Skeletal muscle tissue (tissue), 4 donors: ENCODE data around the gene FBXL20. TPM values are rescaled to one million over a fixed set of nuclear protein-coding genes. Genes with fewer than 3 reads are reported as not detected.
A peak's percentile ranks its signal among the peaks of the same experiment; 100 is the strongest.

ENCODE experiments used
- H3K27ac ChIP-seq: one replicate; pipeline ENCODE4 v1.7.0; 2013; ENCODE audit warnings: mild to moderate bottlenecking, low read depth, low read length, inconsistent platforms
- H3K27me3 ChIP-seq, 3 donors: one replicate each; pipeline ENCODE4 v1.7.0; 2013; ENCODE audit warnings: low read length in 3 of 3; ENCODE audit not compliant: control insufficient read depth in 3 of 3, insufficient read depth in 3 of 3
- H3K36me3 ChIP-seq, 3 donors: one replicate each; pipeline ENCODE4 v1.7.0; 2013; ENCODE audit warnings: low read length in 3 of 3; ENCODE audit not compliant: control insufficient read depth in 3 of 3, insufficient read depth in 3 of 3
- H3K4me1 ChIP-seq, 3 donors: one replicate each; pipeline ENCODE4 v1.7.0; 2013; ENCODE audit warnings: low read length in 3 of 3, mild to moderate bottlenecking in 3 of 3; ENCODE audit not compliant: control insufficient read depth in 3 of 3, insufficient read depth in 3 of 3
- H3K4me3 ChIP-seq, 3 donors: one replicate each; pipeline ENCODE4 v1.7.0; 2013; ENCODE audit warnings: low read length in 3 of 3
- H3K9ac ChIP-seq, 3 donors: one replicate each; pipeline ENCODE4 v1.7.0; 2013; ENCODE audit warnings: low read length in 3 of 3, mild to moderate bottlenecking in 3 of 3, moderate library complexity in 2 of 3, low read depth in 1 of 3
- H3K9me3 ChIP-seq, 3 donors: one replicate each; pipeline ENCODE4 v1.7.0; 2013; ENCODE audit warnings: low read length in 3 of 3; ENCODE audit not compliant: control insufficient read depth in 3 of 3
- total RNA-seq: library from RNA; depleted of rRNA; stranded (reverse); fragments of >200 nt; gene quantifications from one replicate; pipeline ENCODE4 v1.2.3, GENCODE V29; 2014
- donor health status: Osteomylitis.

Gene FBXL20
- total RNA-seq, 1 donor from 2014 or later: 6.3 TPM

- no peaks in the 10 kb centered on the region for H3K27me3 ChIP-seq
- H3K4me1 ChIP-seq: peaks cover 16 to 24% (median 21%) of the 10 kb centered on the region in 3 donors
- no peak overlapping the region for H3K4me3 ChIP-seq
- H3K36me3 ChIP-seq: no peaks in the 10 kb centered on the region
- H3K9me3 ChIP-seq: no peaks in the 10 kb centered on the region
- H3K27ac ChIP-seq: no peak overlapping the region
- H3K9ac ChIP-seq: no peak overlapping the region
These were observed 188.5 kb downstream of the FBXL20 start for GRCh38 chr17:39212841-39213480.

GRCh38 chr17:39212195-39212810 is 189.1 kb downstream of the FBXL20 start:
- Histone ChIP-seq H3K27ac (no peak overlapping the region), H3K36me3 (no peaks in the 10 kb centered on the region), H3K27me3 (no peaks in the 10 kb centered on the region), H3K9ac (no peak overlapping the region), H3K4me3 (no peak overlapping the region), H3K4me1 (peaks cover 16 to 24% (median 22%) of the 10 kb centered on the region in 3 donors), H3K9me3 (no peaks in the 10 kb centered on the region)

- no peaks in the 10 kb centered on the region for H3K27me3 ChIP-seq
- peak overlapping the region; percentile 48 to 66 (median 61) for H3K4me3 ChIP-seq
- peaks cover 1 to 2% (median 2%) of the 10 kb centered on the region in 3 donors for H3K36me3 ChIP-seq
- peaks cover 16 to 27% (median 25%) of the 10 kb centered on the region in 3 donors for H3K4me1 ChIP-seq
- H3K9me3 ChIP-seq: no peaks in the 10 kb centered on the region
- peak overlapping the region; percentile 91 for H3K27ac ChIP-seq
- H3K9ac ChIP-seq: peak overlapping the region; percentile 72 to 81 (median 76)
These were observed 191.4 kb downstream of the FBXL20 start for GRCh38 chr17:39210093-39210434.

GRCh38 chr17:39209317-39210092 is 191.9 kb downstream of the FBXL20 start:
- Histone ChIP-seq H3K27me3 (no peaks in the 10 kb centered on the region), H3K27ac (peak overlapping the region; percentile 91), H3K9ac (peak overlapping the region; percentile 72 to 81 (median 76)), H3K4me1 (peaks cover 16 to 27% (median 25%) of the 10 kb centered on the region in 3 donors), H3K9me3 (no peaks in the 10 kb centered on the region), H3K36me3 (peaks cover 6 to 7% (median 6%) of the 10 kb centered on the region in 3 donors), H3K4me3 (peak overlapping the region; percentile 48 to 66 (median 61))

GRCh38 chr17:39208893-39209292 is 192.5 kb downstream of the FBXL20 start:
- Histone ChIP-seq H3K36me3 (peaks cover 12 to 13% (median 12%) of the 10 kb centered on the region in 3 donors), H3K4me1 (peaks cover 16 to 27% (median 25%) of the 10 kb centered on the region in 3 donors), H3K4me3 (peak overlapping the region in 2 of 3 donors; percentile 46 to 61), H3K9ac (peak overlapping the region; percentile 72 to 81 (median 76)), H3K27me3 (no peaks in the 10 kb centered on the region), H3K27ac (peak overlapping the region; percentile 91), H3K9me3 (no peaks in the 10 kb centered on the region)

- no peaks in the 10 kb centered on the region for H3K27me3 ChIP-seq
- no peaks in the 10 kb centered on the region for H3K9me3 ChIP-seq
- H3K9ac ChIP-seq: peak overlapping the region in 1 of 3 donors; percentile 76
- no peak overlapping the region for H3K27ac ChIP-seq
- H3K4me3 ChIP-seq: peak overlapping the region in 1 of 3 donors; percentile 3
- peaks cover 16 to 27% (median 25%) of the 10 kb centered on the region in 3 donors for H3K4me1 ChIP-seq
- peaks cover 20% of the 10 kb centered on the region in 3 donors for H3K36me3 ChIP-seq
These were observed 193.3 kb downstream of the FBXL20 start for GRCh38 chr17:39208136-39208535.

- Histone ChIP-seq H3K9me3 (no peaks in the 10 kb centered on the region), H3K27ac (no peak overlapping the region), H3K27me3 (no peaks in the 10 kb centered on the region), H3K36me3 (peaks cover 36 to 39% (median 39%) of the 10 kb centered on the region in 3 donors), H3K4me1 (peaks cover 30 to 49% (median 38%) of the 10 kb centered on the region in 3 donors), H3K4me3 (no peak overlapping the region), H3K9ac (no peak overlapping the region)
These were observed 196.3 kb downstream of the FBXL20 start for GRCh38 chr17:39205112-39205526.

GRCh38 chr17:39204245-39204644 is 197.2 kb downstream of the FBXL20 start:
- H3K4me3 ChIP-seq: no peak overlapping the region
- H3K4me1 ChIP-seq: peaks cover 28 to 40% (median 29%) of the 10 kb centered on the region in 3 donors
- H3K36me3 ChIP-seq: peaks cover 36 to 39% (median 39%) of the 10 kb centered on the region in 3 donors
- H3K9ac ChIP-seq: no peak overlapping the region
- H3K9me3 ChIP-seq: no peaks in the 10 kb centered on the region
- H3K27me3 ChIP-seq: no peaks in the 10 kb centered on the region
- H3K27ac ChIP-seq: no peak overlapping the region
